ENCODE measurements around the gene MYOM3.

GRCh38 chr1:24151175-24151533 is 39.2 kb upstream of the MYOM3 start:
- TF ChIP-seq, protein P1, sequence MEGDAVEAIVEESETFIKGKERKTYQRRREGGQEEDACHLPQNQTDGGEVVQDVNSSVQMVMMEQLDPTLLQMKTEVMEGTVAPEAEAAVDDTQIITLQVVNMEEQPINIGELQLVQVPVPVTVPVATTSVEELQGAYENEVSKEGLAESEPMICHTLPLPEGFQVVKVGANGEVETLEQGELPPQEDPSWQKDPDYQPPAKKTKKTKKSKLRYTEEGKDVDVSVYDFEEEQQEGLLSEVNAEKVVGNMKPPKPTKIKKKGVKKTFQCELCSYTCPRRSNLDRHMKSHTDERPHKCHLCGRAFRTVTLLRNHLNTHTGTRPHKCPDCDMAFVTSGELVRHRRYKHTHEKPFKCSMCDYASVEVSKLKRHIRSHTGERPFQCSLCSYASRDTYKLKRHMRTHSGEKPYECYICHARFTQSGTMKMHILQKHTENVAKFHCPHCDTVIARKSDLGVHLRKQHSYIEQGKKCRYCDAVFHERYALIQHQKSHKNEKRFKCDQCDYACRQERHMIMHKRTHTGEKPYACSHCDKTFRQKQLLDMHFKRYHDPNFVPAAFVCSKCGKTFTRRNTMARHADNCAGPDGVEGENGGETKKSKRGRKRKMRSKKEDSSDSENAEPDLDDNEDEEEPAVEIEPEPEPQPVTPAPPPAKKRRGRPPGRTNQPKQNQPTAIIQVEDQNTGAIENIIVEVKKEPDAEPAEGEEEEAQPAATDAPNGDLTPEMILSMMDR (IDR thresholded peaks at IDR 0.05; ENCODE audit: low read length) = no peak
- TF ChIP-seq EZH2 (optimal IDR thresholded peaks at IDR 0.05; ENCODE audit: low read depth, low read length) = no peak
- no peak for TF ChIP-seq EZH2phosphoT487 (IDR thresholded peaks at IDR 0.05; ENCODE audit: low read length)
